Spleen (tissue), 11 donors: ENCODE measurements around the gene ZNF324B. TPM values are rescaled to one million over a fixed set of nuclear protein-coding genes. Genes with fewer than 3 reads are reported as not detected.
"Not testable (repeated sequence)": the region's sequence is repeated elsewhere in the genome, so short reads cannot be mapped to it uniquely, and the experiment has no call there.

Experiments
- DNase-seq: peaks from one replicate; pipeline ENCODE4 v3.0.0-alpha.2; 2020
- H3K27ac ChIP-seq, 8 donors: fragments of 200-600 bp; sonication (generic) in 7 of 8; 1 replicate in 4 of 8; 2 replicates in 4 of 8; pipeline versions ENCODE4 v1.5.0 to v1.8.0; 2016 to 2021; ENCODE audit warnings: inconsistent platforms in 4 of 8, mild to moderate bottlenecking in 4 of 8, moderate library complexity in 1 of 8
- H3K27me3 ChIP-seq, 7 donors: fragments of 200-600 bp; sonication (generic) in 6 of 7; replicated peaks in 1 of 7; 1 replicate in 4 of 7; 2 replicates in 3 of 7; pipeline versions ENCODE4 v1.5.0 to v1.8.0; 2016 to 2021; ENCODE audit warnings: inconsistent platforms in 3 of 7, mild to moderate bottlenecking in 1 of 7
- H3K36me3 ChIP-seq, 6 donors: fragments of 200-600 bp; sonication (generic) in 5 of 6; 1 replicate in 4 of 6; 2 replicates in 2 of 6; pipeline versions ENCODE4 v1.5.0 to v1.8.0; 2016 to 2021; ENCODE audit warnings: inconsistent platforms in 2 of 6
- H3K4me1 ChIP-seq, 6 donors: fragments of 200-600 bp; sonication (generic) in 5 of 6; 1 replicate in 3 of 6; 2 replicates in 3 of 6; pipeline versions ENCODE4 v1.5.0 to v1.8.0; 2016 to 2021; ENCODE audit warnings: inconsistent platforms in 3 of 6
- H3K4me3 ChIP-seq, 8 donors: fragments of 200-600 bp; sonication (generic) in 7 of 8; 1 replicate in 4 of 8; 2 replicates in 4 of 8; pipeline versions ENCODE4 v1.5.0 to v1.8.0; 2016 to 2021; ENCODE audit warnings: inconsistent platforms in 4 of 8, mild to moderate bottlenecking in 4 of 8, moderate library complexity in 2 of 8
- H3K9me3 ChIP-seq, 8 donors: fragments of 200-600 bp; sonication (generic) in 7 of 8; 1 replicate in 4 of 8; 2 replicates in 4 of 8; pipeline versions ENCODE4 v1.5.0 to v1.8.0; 2016 to 2021; ENCODE audit warnings: inconsistent platforms in 4 of 8
- CTCF ChIP-seq, 11 experiments: fragments of 200-600 bp in 7 of 11; fragments of 450-650 bp in 4 of 11; sonication (generic) in 4 of 11; IDR thresholded peaks in 8 of 11; conservative IDR thresholded peaks in 3 of 11; 1 replicate in 7 of 11; 2 replicates in 4 of 11; pipeline versions ENCODE4 v1.4.0 to v1.8.0; 2016 to 2021; ENCODE audit warnings: antibody characterized with exemption in 11 of 11, inconsistent platforms in 4 of 11, mild to moderate bottlenecking in 1 of 11
- POLR2A ChIP-seq, 3 donors: fragments of 450-650 bp; IDR thresholded peaks; one replicate each; pipeline ENCODE4 v1.5.1; 2017; ENCODE audit warnings: antibody characterized with exemption in 3 of 3, mild to moderate bottlenecking in 1 of 3
- POLR2AphosphoS5 ChIP-seq, 3 donors: sonication (generic); formaldehyde crosslinking; IDR thresholded peaks; one replicate each; pipeline ENCODE4 v1.5.1; 2017; ENCODE audit warnings: antibody characterized with exemption in 3 of 3
- WGBS, 5 donors: extraction: QIAGEN DNeasy Blood & Tissue Kit in 3 of 5; methylation state at CpG; one replicate each; pipeline versions ENCODE4 v1.1.5 to v1.1.7; 2013 to 2018; 5-methylcytosine and 5-hydroxymethylcytosine counted together
- intact Hi-C: fragments of 100-400 bp; cut with DNase I; formaldehyde crosslinking; loops from one replicate; pipeline ENCODE4 v1.15.0; 2023; ENCODE audit warnings: low total_unique reads
- polyA plus RNA-seq, 3 donors: library from polyadenylated mRNA; stranded (reverse); fragments of 200-250 nt; gene quantifications; one replicate each; pipeline ENCODE4 v1.2.1, GENCODE V29; 2013
- total RNA-seq, 7 donors: library from RNA; depleted of rRNA in 3 of 7; stranded (reverse); fragments of >200 nt in 3 of 7; fragmentation: NEBNext Ultra II Directional in 4 of 7; extraction: Animal tissue kit (Norgen Biotek cat#: 25700) in 4 of 7; gene quantifications; one replicate each; pipeline versions ENCODE4 v1.1.0 to v1.2.1, GENCODE V29; 2016 to 2021
- donor health status: healthy with polysubstance abuse.
- donor health status: DM: no; HTN: no; CAD: no; lungs with moderate emphysema.
- donor health status: DM: no; HTN: no; CAD: no.
- donor health status: Bipolar disorder and iron deficiency.
- donor health status: healthy.
- donor health status: DM: no; HTN: no; CAD: no.
- donor health status: DM: yes; HTN: yes; CAD: no.

Gene ZNF324B
- total and polyA plus RNA-seq, 10 donors, result 0.98 to 12.5 (median 7.8) TPM

GRCh38 chr19:58468216-58468839, 16.9 kb downstream of the ZNF324B start:
- H3K27ac ChIP-seq, result no peak overlapping the region
- no peaks in the 10 kb centered on the region for H3K27me3 ChIP-seq
- peak overlapping the region in 1 of 8 donors; percentile 93 for H3K4me3 ChIP-seq
- intact Hi-C loops, result no loop called here
- peaks cover 0 to 44% (median 38%) of the 10 kb centered on the region in 6 donors for H3K36me3 ChIP-seq
- DNase-seq, result no peak
- H3K9me3 ChIP-seq, result no peaks in the 10 kb centered on the region
- peaks cover 10 to 35% (median 21%) of the 10 kb centered on the region in 6 donors for H3K4me1 ChIP-seq
- WGBS, 5 donors, result 56 to 75% (median 66%) methylated on average over 5 of the region's 5 CpGs
- TF ChIP-seq CTCF (IDR thresholded peaks at IDR 0.05 in 8 of 11, conservative IDR thresholded peaks at IDR 0.05 in 3 of 11), result no peak
- TF ChIP-seq POLR2AphosphoS5 (IDR thresholded peaks at IDR 0.05), result no peak
- TF ChIP-seq POLR2A (IDR thresholded peaks at IDR 0.05), result no peak

DNA sequence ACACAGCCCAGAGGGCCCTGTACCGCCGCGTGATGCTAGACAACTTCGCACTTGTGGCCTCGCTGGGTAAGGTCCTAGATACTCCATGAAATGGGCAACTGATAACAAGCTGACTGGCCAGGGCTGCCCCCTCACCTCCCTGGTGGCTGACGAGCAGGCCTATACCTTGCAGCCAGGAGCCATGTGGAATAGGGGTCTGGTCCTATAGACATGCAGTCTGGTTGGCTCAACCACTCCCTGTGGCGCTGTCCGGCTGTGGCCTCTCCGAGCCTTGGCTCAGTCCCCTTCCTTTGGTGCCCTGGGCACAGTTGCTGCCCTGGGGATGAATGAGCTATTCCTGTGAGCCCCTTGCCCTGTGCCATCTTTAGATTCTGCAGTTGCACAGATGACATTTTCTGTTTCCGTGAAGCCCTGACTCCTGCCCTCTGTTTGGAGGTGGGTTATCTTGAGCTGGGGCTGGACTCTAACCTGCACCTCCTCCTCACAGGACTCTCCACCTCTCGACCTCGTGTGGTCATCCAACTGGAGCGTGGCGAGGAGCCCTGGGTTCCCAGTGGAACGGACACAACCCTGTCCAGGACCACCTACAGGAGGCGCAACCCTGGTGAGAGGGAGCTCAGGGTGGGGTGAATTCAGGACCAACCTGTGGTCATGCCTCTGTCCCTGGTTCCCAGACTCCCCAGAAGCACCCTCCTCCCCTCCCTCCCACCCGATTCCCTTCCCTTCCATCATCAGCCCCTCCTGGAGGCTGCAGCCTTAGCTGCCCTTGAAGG, 18.0 kb downstream of the ZNF324B start:
- Histone ChIP-seq H3K4me1 (peaks cover 10 to 32% (median 21%) of the 10 kb centered on the region in 6 donors), H3K9me3 (no peaks in the 10 kb centered on the region), H3K27ac (no peak overlapping the region), H3K36me3 (peaks cover 0 to 49% (median 40%) of the 10 kb centered on the region in 6 donors), H3K4me3 (no peak overlapping the region), H3K27me3 (no peaks in the 10 kb centered on the region)
- no peak for DNase-seq
- intact Hi-C loops, result no loop called here
- TF ChIP-seq CTCF (IDR thresholded peaks at IDR 0.05 in 8 of 11, conservative IDR thresholded peaks at IDR 0.05 in 3 of 11) (no peak), POLR2AphosphoS5 (IDR thresholded peaks at IDR 0.05) (no peak), POLR2A (IDR thresholded peaks at IDR 0.05) (no peak)
- 92 to 95% (median 94%) methylated on average over 16 to 17 of the region's 17 CpGs for WGBS, 5 donors

DNA sequence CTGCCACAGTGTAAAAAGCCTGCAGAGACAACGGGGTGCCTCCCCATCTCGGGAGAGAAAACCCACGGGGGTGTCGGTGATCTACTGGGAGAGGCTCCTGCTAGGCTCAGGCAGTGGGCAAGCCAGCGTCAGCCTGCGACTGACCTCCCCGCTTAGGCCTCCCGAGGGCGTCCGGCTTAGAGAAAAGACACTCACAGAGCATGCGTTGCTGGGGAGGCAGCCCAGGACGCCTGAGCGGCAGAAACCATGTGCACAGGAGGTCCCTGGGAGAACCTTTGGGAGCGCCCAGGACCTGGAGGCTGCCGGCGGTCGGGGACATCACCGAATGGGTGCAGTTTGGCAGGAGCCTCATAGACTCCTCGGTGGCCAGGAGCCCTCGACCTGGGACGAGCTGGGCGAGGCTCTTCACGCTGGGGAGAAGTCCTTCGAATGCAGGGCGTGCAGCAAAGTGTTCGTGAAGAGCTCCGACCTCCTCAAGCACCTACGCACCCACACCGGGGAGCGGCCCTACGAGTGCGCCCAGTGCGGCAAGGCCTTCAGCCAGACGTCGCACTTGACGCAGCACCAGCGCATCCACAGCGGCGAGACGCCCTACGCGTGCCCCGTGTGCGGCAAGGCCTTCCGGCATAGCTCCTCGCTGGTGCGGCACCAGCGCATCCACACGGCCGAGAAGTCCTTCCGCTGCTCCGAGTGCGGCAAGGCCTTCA, 19.6 kb downstream of the ZNF324B start:
- TF ChIP-seq POLR2AphosphoS5 (IDR thresholded peaks at IDR 0.05), result peak in 1 of 3 donors; percentile 30
- H3K4me3 ChIP-seq, DNase-seq, H3K9me3 ChIP-seq, intact Hi-C loops, H3K27me3 ChIP-seq, H3K27ac ChIP-seq: not testable (repeated sequence)
- 90 to 98% (median 97%) methylated on average over 14 to 41 of the region's 53 CpGs for WGBS, 5 donors
- Histone ChIP-seq H3K36me3 (peaks cover 0 to 49% (median 40%) of the 10 kb centered on the region in 6 donors), H3K4me1 (peaks cover 16 to 39% (median 30%) of the 10 kb centered on the region in 6 donors)

GRCh38 chr19:58471736-58472135, 20.3 kb downstream of the ZNF324B start:
- no peak overlapping the region for H3K4me3 ChIP-seq
- no peak for DNase-seq
- intact Hi-C loops, result no loop called here
- peaks cover 0 to 49% (median 40%) of the 10 kb centered on the region in 6 donors for H3K36me3 ChIP-seq
- TF ChIP-seq POLR2A (IDR thresholded peaks at IDR 0.05) (no peak), POLR2AphosphoS5 (IDR thresholded peaks at IDR 0.05) (peak in 2 of 3 donors; percentile 14 to 31)
- no peak overlapping the region for H3K27ac ChIP-seq
- H3K9me3 ChIP-seq, result no peaks in the 10 kb centered on the region
- WGBS, 5 donors, result 95 to 96% (median 96%) methylated on average over 24 to 39 of the region's 39 CpGs
- H3K27me3 ChIP-seq, result no peaks in the 10 kb centered on the region
- peaks cover 16 to 39% (median 31%) of the 10 kb centered on the region in 6 donors for H3K4me1 ChIP-seq
